T-helper 2 cell treated with Interferon-gamma antibody and Interleukin-4, amounts not matched to agents 5 μg/mL and 100 μg/mL, for 36 hours (primary cell): ENCODE data around the gene FTCD.

Experiments
- DNase-seq: peaks from one replicate; pipeline ENCODE4 v3.0.0; 2021; ENCODE audit warnings: low spot score
- H3K27ac Mint-ChIP-seq: one replicate; pipeline ENCODE4 v1.8.0; 2021; ENCODE audit warnings: mild to moderate bottlenecking, mixed read lengths
- H3K27me3 Mint-ChIP-seq: one replicate; pipeline ENCODE4 v1.8.0; 2021; ENCODE audit warnings: low read depth, mixed read lengths
- H3K36me3 Mint-ChIP-seq: one replicate; pipeline ENCODE4 v1.8.0; 2021; ENCODE audit warnings: low read depth, mixed read lengths
- H3K4me1 Mint-ChIP-seq: one replicate; pipeline ENCODE4 v1.8.0; 2021; ENCODE audit warnings: low read depth, mixed read lengths
- H3K4me3 Mint-ChIP-seq: one replicate; pipeline ENCODE4 v1.8.0; 2022; ENCODE audit warnings: mild to moderate bottlenecking, moderate library complexity, mixed read lengths
- H3K9me3 Mint-ChIP-seq: one replicate; pipeline ENCODE4 v1.8.0; 2021; ENCODE audit warnings: mixed read lengths

FTCD gene

DNA sequence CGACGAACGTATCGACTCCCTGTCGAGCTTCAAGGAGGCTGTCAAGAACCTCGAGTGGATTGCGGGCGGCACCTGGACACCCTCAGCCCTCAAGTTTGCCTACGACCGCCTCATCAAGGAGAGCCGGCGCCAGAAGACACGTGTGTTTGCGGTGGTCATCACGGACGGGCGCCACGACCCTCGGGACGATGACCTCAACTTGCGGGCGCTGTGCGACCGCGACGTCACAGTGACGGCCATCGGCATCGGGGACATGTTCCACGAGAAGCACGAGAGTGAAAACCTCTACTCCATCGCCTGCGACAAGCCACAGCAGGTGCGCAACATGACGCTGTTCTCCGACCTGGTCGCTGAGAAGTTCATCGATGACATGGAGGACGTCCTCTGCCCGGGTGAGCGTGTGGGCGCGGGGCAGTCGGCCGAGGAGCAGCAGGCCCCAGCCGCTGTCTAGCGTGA lies 29.5 kb downstream of the FTCD start:
- Mint-ChIP-seq H3K27me3 (no peaks in the 10 kb centered on the region), H3K27ac (no peak overlapping the region), H3K4me1 (no peaks in the 10 kb centered on the region), H3K9me3 (no peaks in the 10 kb centered on the region), H3K36me3 (no peaks in the 10 kb centered on the region), H3K4me3 (no peak overlapping the region)
- DNase-seq: no peak

DNA sequence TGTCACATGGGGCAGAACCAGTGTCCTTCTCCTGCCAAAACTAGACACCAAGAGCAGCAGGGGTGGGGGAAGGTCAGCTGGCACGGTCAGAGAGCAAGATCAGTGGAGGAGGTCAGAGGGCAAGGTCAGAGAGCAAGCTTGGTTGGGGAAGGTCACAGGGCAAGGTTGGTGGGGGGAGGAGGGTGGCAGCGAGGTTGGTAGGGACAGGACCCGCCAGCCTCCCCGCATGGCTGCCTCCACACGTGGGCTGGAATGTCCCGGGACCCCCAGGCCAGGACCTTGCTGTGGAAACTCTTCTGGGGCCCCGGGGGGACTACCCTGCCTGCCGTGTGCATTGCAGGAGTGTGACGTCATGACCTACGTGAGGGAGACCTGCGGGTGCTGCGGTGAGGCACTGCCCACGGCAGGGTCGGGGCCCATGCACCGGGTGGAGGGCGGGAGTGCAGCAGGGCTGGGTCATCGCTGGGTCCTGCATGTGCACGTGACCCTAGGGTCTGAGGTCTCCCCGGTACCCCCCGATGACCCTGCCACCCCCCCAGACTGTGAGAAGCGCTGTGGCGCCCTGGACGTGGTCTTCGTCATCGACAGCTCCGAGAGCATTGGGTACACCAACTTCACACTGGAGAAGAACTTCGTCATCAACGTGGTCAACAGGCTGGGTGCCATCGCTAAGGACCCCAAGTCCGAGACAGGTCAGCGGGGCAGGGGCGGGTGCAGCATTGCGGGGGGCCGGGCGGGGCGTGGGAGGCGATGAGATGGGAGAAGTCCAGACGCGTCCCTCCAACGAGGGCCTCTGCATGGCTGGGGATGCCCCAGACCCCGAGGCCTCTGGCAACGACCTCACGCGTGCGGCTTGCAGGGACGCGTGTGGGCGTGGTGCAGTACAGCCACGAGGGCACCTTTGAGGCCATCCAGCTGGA lies 30.2 kb downstream of the FTCD start:
- no peak overlapping the region for H3K27ac Mint-ChIP-seq
- no peak for DNase-seq
- H3K27me3 Mint-ChIP-seq: no peaks in the 10 kb centered on the region
- no peaks in the 10 kb centered on the region for H3K4me1 Mint-ChIP-seq
- H3K4me3 Mint-ChIP-seq: no peak overlapping the region
- no peaks in the 10 kb centered on the region for H3K36me3 Mint-ChIP-seq
- H3K9me3 Mint-ChIP-seq: no peaks in the 10 kb centered on the region

DNA sequence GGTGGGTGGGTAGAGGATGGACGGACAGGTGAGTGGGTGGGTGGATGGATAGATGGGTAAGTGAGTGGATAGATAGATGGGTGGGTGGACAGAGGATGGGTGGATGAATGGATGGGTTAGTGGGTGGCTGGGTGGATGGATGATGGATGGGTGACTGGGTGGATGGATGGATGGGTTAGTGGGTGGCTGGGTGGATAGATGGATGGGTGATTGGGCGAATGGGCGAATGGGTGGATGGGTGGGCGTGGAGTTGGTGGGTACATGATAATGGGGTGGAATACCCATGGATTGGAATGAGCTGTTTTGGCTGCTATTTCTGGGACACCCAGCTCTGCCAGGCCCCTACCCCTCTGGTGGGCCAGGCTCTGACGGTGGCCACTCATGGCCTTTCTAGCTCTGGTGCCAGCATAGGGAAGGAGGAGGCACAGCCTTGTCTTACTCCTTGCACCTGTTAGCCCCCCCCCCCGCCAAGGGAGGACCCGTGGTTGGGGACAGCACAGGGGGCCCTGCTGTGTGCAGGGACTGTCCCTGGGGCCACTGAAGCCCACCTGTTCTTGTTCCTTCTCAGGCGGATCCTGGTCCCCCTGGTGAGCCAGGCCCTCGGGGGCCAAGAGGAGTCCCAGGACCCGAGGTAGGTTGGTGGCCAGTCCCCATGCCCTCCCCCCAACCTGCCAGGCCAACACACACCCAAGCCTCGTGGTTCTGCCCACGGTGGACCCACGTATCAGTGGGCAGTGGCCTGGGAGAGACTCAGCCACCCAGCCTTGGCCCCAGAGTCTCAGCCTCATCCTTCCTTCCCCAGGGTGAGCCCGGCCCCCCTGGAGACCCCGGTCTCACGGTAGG lies 31.1 kb downstream of the FTCD start:
- Mint-ChIP-seq H3K27ac (no peak overlapping the region), H3K9me3 (no peaks in the 10 kb centered on the region), H3K27me3 (no peaks in the 10 kb centered on the region), H3K4me3 (no peak overlapping the region), H3K4me1 (no peaks in the 10 kb centered on the region), H3K36me3 (no peaks in the 10 kb centered on the region)
- DNase-seq: no peak

DNA sequence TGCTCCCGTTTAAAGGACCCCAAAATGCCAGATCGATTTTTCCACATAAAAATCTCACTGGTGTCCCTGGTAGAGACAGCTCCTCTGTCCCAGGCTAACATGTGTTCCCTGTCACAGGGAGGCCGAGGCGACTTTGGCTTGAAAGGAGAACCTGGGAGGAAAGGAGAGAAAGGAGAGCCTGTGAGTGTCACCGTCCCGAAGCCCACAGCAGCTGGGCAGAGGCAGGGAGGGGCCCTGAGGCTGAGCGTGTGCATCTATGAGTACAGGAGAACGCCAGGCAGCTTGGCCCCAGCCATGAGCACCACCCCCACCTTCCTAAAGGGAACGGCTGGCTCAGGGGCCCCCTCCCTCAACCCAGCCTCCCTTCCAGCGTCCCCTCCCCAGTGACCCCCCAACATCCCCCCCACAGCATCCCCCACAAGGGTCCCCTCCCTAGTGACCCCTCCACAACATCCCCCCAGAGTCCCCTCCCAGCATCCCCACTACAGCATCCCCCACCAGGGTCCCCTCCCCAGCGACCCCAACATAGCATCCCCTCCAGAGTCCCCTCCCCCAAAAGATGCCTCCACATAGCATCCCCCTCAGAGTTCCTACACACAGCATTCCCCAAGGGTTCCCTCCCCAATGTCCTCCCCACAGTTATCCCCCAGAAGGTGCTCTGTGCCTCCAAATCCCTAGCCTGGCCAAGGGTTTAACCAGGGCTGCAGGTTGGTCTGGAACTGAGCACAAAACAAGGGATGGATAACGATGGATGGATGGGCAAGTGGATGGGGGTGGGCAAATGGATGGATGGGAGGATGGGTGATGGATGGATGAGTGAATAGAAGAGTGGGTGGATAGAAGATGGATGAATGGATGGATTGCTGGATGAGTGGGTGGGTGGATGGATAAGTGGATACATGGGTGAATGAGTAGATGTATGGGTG lies 32.4 kb downstream of the FTCD start:
- no peaks in the 10 kb centered on the region for H3K27me3 Mint-ChIP-seq
- DNase-seq: no peak
- H3K9me3 Mint-ChIP-seq: no peaks in the 10 kb centered on the region
- no peaks in the 10 kb centered on the region for H3K4me1 Mint-ChIP-seq
- H3K4me3 Mint-ChIP-seq: no peak overlapping the region
- no peaks in the 10 kb centered on the region for H3K36me3 Mint-ChIP-seq
- H3K27ac Mint-ChIP-seq: no peak overlapping the region

DNA sequence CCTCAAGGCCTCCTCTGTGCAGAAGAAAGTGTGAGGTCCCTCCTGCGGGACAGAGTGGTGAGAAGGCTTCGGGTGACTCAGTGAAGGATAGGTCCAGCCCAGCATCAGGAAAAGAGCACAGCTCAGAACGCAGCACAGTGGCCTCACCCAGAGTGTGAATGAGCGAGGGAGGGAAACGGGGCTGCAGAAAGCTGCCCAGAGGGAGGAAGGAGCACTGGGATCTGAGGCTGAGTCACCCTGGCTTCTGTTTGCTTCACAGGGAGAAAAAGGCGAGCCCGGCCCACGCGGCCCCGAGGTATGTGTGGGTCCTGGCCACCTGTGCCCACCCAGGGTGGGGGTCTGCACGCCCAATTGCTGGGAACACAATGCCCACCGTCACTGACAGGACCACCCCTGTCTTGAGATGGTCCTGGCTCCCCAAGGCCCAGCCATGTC lies 33.1 kb downstream of the FTCD start:
- no peaks in the 10 kb centered on the region for H3K9me3 Mint-ChIP-seq
- no peaks in the 10 kb centered on the region for H3K36me3 Mint-ChIP-seq
- no peaks in the 10 kb centered on the region for H3K27me3 Mint-ChIP-seq
- DNase-seq: no peak
- no peak overlapping the region for H3K27ac Mint-ChIP-seq
- no peaks in the 10 kb centered on the region for H3K4me1 Mint-ChIP-seq
- no peak overlapping the region for H3K4me3 Mint-ChIP-seq

DNA sequence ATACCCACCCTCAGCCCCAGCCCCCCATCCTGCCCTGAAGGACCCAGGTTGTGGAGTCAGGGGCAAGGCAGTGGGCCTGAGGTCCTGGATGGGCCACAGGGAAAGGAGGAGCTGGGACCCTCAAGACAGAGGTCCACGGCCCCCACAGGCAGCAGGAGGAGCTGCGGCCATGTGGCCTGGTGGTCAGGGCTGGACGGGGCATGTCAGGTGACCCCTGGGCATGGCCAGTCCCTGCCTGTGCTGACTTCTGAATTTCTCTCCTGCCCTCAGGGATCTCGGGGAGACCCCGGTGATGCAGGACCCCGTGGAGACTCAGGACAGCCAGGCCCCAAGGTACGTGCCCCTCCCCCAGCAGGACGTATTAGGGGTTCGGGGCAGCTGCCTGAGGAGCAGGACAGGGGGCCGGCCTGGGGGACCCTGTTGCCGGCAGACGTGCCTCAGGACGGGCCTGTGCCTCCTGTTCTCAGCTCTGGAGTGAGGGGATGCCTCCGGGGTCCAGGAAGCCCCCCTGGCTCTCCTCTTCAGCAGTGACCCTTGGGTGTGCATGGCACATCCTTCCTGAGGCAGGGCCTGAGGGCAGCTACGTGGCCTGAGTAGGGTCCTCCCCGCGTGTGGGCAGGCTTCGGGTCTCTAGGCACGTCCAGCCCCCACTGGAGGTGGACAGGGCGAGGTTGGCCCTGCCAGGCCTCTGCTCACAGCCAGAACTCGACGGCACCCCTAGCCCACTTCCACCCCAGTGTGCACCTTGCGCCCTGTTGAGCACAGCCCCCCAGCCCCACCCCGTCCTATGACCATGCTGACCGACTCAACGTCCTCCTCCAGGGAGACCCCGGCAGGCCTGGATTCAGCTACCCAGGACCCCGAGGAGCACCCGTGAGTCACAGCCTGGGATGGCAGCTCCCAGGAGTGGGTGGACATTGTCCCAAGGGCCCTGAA lies 33.8 kb downstream of the FTCD start:
- no peaks in the 10 kb centered on the region for H3K27me3 Mint-ChIP-seq
- no peaks in the 10 kb centered on the region for H3K9me3 Mint-ChIP-seq
- no peak overlapping the region for H3K27ac Mint-ChIP-seq
- H3K36me3 Mint-ChIP-seq: no peaks in the 10 kb centered on the region
- H3K4me1 Mint-ChIP-seq: no peaks in the 10 kb centered on the region
- H3K4me3 Mint-ChIP-seq: no peak overlapping the region
- no peak for DNase-seq

DNA sequence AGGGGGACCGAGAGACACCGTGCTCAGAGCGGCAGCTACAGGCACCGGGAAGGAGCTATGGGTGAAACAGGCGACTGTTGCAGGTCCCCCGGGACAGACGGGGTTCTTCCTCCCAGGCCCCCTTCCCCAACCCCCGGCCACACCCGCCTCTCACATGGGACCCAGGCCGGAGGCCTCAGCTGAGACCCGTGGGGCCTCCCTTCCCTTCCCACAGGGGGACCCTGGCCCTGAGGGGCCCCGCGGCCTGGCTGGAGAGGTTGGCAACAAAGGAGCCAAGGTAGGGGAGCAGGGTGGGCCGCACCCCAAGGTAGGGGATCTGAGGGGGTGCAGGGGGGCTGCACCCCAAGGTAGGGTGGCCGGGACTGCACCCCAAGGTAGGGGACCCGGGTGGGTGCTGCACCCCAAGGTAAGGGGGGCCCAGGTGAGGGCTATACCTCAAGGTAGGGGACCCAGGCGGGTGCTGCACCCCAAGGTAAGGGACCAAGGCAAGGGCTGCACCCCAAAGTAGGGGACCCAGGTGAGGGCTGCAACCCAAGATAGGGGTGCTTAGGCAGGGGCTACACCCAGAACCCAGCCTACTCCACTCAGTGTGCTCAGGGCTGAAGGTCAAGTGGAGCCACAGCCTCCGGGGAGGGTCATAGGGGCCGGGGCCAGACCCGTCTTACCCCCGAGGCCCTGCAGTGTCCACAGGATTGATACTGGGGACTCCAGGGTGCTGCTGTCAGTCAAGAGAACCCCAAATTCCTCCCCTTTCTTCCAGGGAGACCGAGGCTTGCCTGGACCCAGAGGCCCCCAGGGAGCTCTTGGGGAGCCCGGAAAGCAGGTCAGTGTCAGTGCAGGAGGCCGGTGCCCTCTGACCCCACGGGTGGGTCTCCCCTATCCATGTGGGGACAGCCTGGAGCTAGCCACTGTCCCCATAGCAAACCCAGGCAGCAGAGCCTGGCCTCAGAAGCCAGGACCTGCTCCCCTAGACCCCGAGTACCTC lies 34.8 kb downstream of the FTCD start:
- Mint-ChIP-seq H3K9me3 (no peaks in the 10 kb centered on the region), H3K27me3 (no peaks in the 10 kb centered on the region), H3K36me3 (no peaks in the 10 kb centered on the region), H3K27ac (no peak overlapping the region), H3K4me1 (no peaks in the 10 kb centered on the region), H3K4me3 (no peak overlapping the region)
- DNase-seq: no peak

DNA sequence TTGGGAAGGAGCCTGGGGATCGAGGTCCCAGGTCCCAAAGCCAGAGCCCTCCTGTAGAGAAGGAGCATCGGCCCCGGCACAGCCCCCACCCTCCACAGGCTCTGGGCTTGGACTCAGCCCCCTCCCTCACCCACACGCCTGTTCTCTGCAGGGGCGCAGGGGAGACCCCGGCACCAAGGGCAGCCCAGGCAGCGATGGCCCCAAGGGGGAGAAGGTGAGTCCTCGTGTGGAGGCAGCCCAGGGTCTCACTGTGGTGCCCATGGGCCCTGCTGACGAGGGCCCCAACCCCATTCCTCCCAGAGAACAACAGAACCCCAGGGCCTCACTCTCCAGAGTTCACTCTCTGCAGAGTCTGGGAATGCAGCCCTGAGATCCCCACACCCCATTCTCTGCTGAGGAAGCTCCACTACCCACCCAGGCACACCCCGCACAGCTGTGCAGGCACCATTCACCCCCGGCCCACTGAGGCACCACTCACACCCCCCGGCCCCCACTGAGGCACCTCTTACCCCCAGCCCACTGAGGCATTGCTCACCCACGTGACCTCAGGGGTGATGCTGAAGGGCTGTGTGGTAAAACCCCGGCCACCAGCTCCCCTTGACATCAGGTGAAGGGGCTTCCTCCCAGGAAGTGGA lies 35.6 kb downstream of the FTCD start:
- H3K27ac Mint-ChIP-seq: no peak overlapping the region
- H3K9me3 Mint-ChIP-seq: peaks cover 4% of the 10 kb centered on the region
- H3K4me3 Mint-ChIP-seq: no peak overlapping the region
- DNase-seq: no peak
- no peaks in the 10 kb centered on the region for H3K27me3 Mint-ChIP-seq
- no peaks in the 10 kb centered on the region for H3K36me3 Mint-ChIP-seq
- no peaks in the 10 kb centered on the region for H3K4me1 Mint-ChIP-seq

DNA sequence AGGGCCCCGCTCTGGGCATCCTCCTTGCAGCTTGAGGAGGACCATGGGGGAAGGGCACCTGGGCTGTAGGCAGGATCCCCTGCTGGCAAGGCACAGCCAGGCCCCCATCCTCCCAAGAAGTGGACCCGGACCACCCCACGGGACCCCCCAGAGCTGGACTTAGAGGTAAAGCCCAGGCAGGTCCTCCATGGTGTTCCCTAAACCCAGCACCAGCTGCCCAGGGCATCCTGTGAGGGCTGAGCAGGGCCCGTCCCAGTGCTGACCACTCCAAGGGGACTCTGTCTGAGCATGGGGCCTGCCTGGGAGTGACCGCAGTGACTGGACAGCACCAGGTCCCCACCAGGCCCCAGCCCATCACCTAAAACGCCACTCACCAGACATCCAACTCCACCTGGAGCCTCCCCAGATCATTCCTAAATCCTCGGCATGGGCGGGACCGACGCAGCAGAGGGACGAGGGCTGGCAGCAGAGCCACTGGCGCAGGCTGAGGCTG lies 36.2 kb downstream of the FTCD start:
- Mint-ChIP-seq H3K9me3 (peaks cover 4% of the 10 kb centered on the region), H3K27ac (no peak overlapping the region), H3K4me1 (no peaks in the 10 kb centered on the region), H3K4me3 (no peak overlapping the region), H3K27me3 (no peaks in the 10 kb centered on the region), H3K36me3 (no peaks in the 10 kb centered on the region)
- no peak for DNase-seq

DNA sequence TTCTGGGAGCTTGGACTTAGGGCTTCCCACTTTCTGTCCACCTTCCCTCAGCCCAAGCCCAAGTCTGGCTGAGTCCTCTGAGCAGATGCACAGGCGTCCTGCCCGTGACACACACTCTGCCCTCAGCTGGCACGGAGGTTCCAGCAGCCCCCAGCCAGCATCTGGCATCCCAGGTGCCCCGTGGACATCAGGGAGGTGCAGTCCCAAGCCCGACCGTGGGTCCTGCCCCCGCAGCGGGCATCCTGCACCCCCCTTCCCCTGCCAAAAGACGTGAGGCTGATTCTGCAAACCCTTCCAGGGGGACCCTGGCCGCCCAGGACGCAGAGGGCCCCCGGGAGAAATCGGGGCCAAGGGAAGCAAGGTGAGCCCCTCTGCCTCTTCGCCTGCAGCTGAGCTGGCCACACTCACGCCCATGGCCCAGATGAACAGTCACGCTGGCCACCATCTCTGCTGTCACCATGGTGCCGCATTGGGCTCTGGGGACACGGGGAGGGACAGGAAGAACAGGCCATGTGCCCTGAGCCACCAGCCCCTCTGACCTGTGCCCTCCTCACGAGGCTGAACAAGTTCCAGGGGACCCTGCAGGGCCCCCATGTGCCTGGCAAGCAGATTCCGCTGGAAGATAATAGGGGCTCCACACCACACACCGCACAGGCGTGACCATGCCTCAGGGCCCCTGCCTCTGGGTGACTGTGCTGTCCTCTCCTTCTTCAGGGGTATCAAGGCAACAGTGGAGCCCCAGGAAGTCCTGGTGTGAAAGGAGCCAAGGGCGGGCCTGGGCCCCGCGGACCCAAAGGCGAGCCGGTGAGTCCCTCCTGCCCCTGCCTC lies 36.8 kb downstream of the FTCD start:
- H3K27ac Mint-ChIP-seq: no peak overlapping the region
- H3K4me3 Mint-ChIP-seq: no peak overlapping the region
- no peaks in the 10 kb centered on the region for H3K27me3 Mint-ChIP-seq
- H3K9me3 Mint-ChIP-seq: peaks cover 4% of the 10 kb centered on the region
- H3K36me3 Mint-ChIP-seq: no peaks in the 10 kb centered on the region
- no peak for DNase-seq
- H3K4me1 Mint-ChIP-seq: no peaks in the 10 kb centered on the region
